K562 (cell line): Measurements from ENCODE around the gene TLCD5. TPM values are rescaled to one million over a fixed set of nuclear protein-coding genes. Genes with fewer than 3 reads are reported as not detected.

Experiments
- ARID3B ChIP-seq: fragments of 250-450 bp; sonication (Bioruptor Pico); IDR thresholded peaks from 2 replicates; pipeline ENCODE4 v1.4.0; 2020; ENCODE audit warnings: borderline replicate concordance
- E2F1 ChIP-seq: sonication (generic); formaldehyde crosslinking; IDR thresholded peaks from 2 replicates; pipeline ENCODE4 v1.8.1; 2023; ENCODE audit warnings: mild to moderate bottlenecking, missing genetic modification reagents, moderate library complexity
- E4F1 ChIP-seq: fragments of 250-450 bp; sonication (Bioruptor Pico); IDR thresholded peaks from 2 replicates; pipeline ENCODE4 v1.5.0; 2021; ENCODE audit warnings: mild to moderate bottlenecking, borderline replicate concordance
- FOSL1 ChIP-seq: fragments of 200-800 bp; sonication (Bioruptor generic); conservative IDR thresholded peaks from 2 replicates; pipeline ENCODE4 v1.6.1; 2016; ENCODE audit warnings: missing genetic modification characterization, missing compliant biosample characterization
- KDM4B ChIP-seq, 2 experiments: fragments of 450-650 bp in 1 of 2; sonication (generic) in 1 of 2; IDR thresholded peaks; 2 replicates each; pipeline ENCODE4 v1.6.1; 2016 to 2017; ENCODE audit warnings: borderline replicate concordance in 2 of 2, antibody characterized with exemption in 1 of 2, low read depth in 1 of 2, mild to moderate bottlenecking in 1 of 2
- PHB2 ChIP-seq: fragments of 450-650 bp; IDR thresholded peaks from 2 replicates; pipeline ENCODE4 v1.6.1; 2017; ENCODE audit warnings: low read depth
- ZNF408 ChIP-seq: fragments of 250-450 bp; sonication (Bioruptor Pico); IDR thresholded peaks from 2 replicates; pipeline ENCODE4 v1.4.0; 2020; ENCODE audit warnings: low read depth, mild to moderate bottlenecking, moderate library complexity
- ZNF561 ChIP-seq: fragments of 450-650 bp; formaldehyde crosslinking; conservative IDR thresholded peaks from 2 replicates; pipeline ENCODE4 v1.4.0; 2020; ENCODE audit warnings: mild to moderate bottlenecking, moderate library complexity
- polyA plus RNA-seq, 8 experiments: library from polyadenylated mRNA; depleted of rRNA in 4 of 8; stranded (reverse) in 5 of 8; unstranded in 3 of 8; fragments of >200 nt; fragmentation: Nextera tagmentation in 2 of 8; fragmentation: Illumina TruSeq in 1 of 8; extraction: Ambion mirVana in 2 of 8; extraction: Trizol in 1 of 8; gene quantifications; 2 replicates each; pipeline versions ENCODE4 v1.2.1 to v1.2.3, GENCODE V29; 2011 to 2014; ENCODE audit warnings: inconsistent platforms in 1 of 8, missing spikeins in 1 of 8
- total RNA-seq, 7 experiments: library from RNA; depleted of rRNA in 6 of 7; stranded (reverse); fragments of >200 nt in 6 of 7; fragmentation: Illumina TruSeq in 2 of 7; extraction: Trizol in 2 of 7; gene quantifications; 2 replicates each; pipeline versions ENCODE4 v1.2.1 to v1.2.3, GENCODE V29; 2011 to 2021; ENCODE audit warnings: low replicate concordance in 1 of 7
- TF ChIP-seq, protein P1 (sequence below), 3 experiments: fragments of 200-800 bp in 1 of 3; fragments of 250-450 bp in 1 of 3; fragments of 450-650 bp in 1 of 3; sonication (Bioruptor Pico) in 1 of 3; sonication (Bioruptor generic) in 1 of 3; formaldehyde crosslinking in 1 of 3; IDR thresholded peaks; 2 replicates each; pipeline versions ENCODE4 v1.6.1 to v1.8.0; 2016 to 2022; ENCODE audit warnings: mild to moderate bottlenecking in 2 of 3, missing genetic modification characterization in 2 of 3, missing compliant biosample characterization in 1 of 3, moderate library complexity in 1 of 3
- TF ChIP-seq, protein P2 (sequence below): fragments of 450-650 bp; IDR thresholded peaks from 2 replicates; pipeline ENCODE4 v1.7.0; 2016; ENCODE audit warnings: borderline replicate concordance
- TF ChIP-seq, protein P3 (sequence below): fragments of 450-650 bp; IDR thresholded peaks from 2 replicates; pipeline ENCODE4 v1.6.1; 2016; ENCODE audit warnings: missing biosample characterization, missing genetic modification characterization
- TF ChIP-seq, protein P4 (sequence below): sonication (generic); formaldehyde crosslinking; IDR thresholded peaks from 2 replicates; pipeline ENCODE4 v1.8.1; 2023; ENCODE audit warnings: mild to moderate bottlenecking, missing genetic modification reagents

The TLCD5 gene
- total and polyA plus RNA-seq, 9 of the 15 experiments (the other 6 are each of a cell fraction or from before 2014, with no cell fraction given) = 0.94 to 5.1 (median 1.6) TPM

- TF ChIP-seq ARID3B (no peak), E2F1 (CRISPR knock-in tag) (no peak), KDM4B (IDR thresholded peaks at IDR 0.05; ENCODE audit: borderline replicate concordance in 2 of 2, low read depth in 1 of 2) (no peak), ZNF561 (CRISPR knock-in tag) (no peak), E4F1 (CRISPR knock-in tag) (no peak), PHB2 (no peak), ZNF408 (CRISPR knock-in tag) (no peak), FOSL1 (tag) (no peak)
- TF ChIP-seq, protein P1, sequence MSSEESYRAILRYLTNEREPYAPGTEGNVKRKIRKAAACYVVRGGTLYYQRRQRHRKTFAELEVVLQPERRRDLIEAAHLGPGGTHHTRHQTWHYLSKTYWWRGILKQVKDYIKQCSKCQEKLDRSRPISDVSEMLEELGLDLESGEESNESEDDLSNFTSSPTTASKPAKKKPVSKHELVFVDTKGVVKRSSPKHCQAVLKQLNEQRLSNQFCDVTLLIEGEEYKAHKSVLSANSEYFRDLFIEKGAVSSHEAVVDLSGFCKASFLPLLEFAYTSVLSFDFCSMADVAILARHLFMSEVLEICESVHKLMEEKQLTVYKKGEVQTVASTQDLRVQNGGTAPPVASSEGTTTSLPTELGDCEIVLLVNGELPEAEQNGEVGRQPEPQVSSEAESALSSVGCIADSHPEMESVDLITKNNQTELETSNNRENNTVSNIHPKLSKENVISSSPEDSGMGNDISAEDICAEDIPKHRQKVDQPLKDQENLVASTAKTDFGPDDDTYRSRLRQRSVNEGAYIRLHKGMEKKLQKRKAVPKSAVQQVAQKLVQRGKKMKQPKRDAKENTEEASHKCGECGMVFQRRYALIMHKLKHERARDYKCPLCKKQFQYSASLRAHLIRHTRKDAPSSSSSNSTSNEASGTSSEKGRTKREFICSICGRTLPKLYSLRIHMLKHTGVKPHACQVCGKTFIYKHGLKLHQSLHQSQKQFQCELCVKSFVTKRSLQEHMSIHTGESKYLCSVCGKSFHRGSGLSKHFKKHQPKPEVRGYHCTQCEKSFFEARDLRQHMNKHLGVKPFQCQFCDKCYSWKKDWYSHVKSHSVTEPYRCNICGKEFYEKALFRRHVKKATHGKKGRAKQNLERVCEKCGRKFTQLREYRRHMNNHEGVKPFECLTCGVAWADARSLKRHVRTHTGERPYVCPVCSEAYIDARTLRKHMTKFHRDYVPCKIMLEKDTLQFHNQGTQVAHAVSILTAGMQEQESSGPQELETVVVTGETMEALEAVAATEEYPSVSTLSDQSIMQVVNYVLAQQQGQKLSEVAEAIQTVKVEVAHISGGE (CRISPR knock-in tag; IDR thresholded peaks at IDR 0.05) = no peak
- TF ChIP-seq, protein P2, sequence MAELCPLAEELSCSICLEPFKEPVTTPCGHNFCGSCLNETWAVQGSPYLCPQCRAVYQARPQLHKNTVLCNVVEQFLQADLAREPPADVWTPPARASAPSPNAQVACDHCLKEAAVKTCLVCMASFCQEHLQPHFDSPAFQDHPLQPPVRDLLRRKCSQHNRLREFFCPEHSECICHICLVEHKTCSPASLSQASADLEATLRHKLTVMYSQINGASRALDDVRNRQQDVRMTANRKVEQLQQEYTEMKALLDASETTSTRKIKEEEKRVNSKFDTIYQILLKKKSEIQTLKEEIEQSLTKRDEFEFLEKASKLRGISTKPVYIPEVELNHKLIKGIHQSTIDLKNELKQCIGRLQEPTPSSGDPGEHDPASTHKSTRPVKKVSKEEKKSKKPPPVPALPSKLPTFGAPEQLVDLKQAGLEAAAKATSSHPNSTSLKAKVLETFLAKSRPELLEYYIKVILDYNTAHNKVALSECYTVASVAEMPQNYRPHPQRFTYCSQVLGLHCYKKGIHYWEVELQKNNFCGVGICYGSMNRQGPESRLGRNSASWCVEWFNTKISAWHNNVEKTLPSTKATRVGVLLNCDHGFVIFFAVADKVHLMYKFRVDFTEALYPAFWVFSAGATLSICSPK = no peak
- TF ChIP-seq, protein P3, sequence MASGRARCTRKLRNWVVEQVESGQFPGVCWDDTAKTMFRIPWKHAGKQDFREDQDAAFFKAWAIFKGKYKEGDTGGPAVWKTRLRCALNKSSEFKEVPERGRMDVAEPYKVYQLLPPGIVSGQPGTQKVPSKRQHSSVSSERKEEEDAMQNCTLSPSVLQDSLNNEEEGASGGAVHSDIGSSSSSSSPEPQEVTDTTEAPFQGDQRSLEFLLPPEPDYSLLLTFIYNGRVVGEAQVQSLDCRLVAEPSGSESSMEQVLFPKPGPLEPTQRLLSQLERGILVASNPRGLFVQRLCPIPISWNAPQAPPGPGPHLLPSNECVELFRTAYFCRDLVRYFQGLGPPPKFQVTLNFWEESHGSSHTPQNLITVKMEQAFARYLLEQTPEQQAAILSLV (tag) = no peak
- TF ChIP-seq, protein P4, sequence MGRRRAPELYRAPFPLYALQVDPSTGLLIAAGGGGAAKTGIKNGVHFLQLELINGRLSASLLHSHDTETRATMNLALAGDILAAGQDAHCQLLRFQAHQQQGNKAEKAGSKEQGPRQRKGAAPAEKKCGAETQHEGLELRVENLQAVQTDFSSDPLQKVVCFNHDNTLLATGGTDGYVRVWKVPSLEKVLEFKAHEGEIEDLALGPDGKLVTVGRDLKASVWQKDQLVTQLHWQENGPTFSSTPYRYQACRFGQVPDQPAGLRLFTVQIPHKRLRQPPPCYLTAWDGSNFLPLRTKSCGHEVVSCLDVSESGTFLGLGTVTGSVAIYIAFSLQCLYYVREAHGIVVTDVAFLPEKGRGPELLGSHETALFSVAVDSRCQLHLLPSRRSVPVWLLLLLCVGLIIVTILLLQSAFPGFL = 0 out of 2 replicates have a peak, but pooled peaks have one; percentile 36
Observed at GRCh38 chr11:120303004-120303637, 22.0 kb upstream of the TLCD5 start (continued).
